Inflammatory macrophage treated with lipopolysaccharide for 4 hours (primary cell): ENCODE results near the gene ABHD14A.

Experiments used
- DNase-seq: peaks from one replicate; pipeline ENCODE4 v3.0.0-alpha.2; 2020

The ABHD14A gene

DNA sequence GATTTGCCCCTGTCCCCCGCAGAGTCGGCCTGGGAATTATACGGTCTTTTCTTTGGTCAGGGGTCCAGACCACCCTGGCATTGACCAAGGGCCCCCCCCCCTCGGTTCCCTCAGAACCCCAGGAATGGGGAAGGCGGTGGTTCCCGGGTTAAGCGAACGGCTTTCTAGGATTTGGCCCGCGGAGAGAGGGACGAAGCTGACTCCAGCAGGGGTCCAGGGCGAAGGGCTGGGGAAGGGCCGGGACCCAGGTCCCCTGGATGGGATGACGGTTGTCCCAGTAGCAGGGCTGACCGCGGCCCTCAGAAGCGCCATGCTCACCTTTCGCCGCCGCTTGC, 33.4 kb upstream of the ABHD14A start:
- DNase-seq, result no peak

DNA sequence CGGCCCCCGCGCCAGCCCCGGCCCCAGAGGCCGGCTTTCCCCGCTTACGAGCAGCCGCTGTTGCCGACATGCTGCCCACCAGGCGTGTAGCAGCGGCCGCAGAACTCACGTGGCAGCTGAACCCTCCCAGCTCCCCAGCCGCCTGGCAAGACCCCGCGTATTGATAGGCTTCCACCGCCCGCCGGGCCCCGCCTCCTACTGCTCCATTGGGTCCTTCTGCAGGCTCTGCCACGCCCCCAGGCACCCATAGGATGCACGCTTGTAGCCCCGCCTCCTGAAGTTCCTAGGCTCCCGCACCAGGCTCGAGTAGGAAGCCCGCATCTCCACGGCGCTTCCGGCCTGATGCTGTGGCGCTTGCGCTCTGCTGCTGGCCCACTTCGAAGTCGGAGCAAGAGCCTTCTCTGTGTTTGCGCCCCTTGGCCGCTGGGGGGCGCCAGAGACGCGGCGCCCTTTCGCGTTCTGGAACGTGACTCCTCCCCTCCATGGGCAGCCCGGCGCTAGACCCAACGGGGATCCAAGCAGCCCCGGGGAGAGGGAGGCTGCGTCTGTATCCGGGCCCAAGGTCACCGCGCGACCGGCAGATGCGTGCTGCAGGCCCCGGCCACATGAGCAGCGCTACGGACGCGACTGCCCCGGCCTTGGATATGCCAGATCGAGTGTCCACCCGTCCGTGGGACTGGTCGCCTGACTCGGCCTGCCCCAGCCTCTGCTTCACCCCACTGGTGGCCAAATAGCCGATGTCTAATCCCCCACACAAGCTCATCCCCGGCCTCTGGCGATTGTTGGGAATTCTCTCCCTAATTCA, 32.9 kb upstream of the ABHD14A start, which contains the start of the genes PARP3 and RRP9:
Gene PARP3 (plus strand): TSS at position 566 of the 805 bp plus-strand sequence. CDS start 993 bp downstream, outside the sequence.
Gene RRP9 (minus strand): TSS at position 107 of the 805 bp plus-strand sequence. CDS start 37 bp downstream, at position 70.
- peak; percentile 100 for DNase-seq

DNA sequence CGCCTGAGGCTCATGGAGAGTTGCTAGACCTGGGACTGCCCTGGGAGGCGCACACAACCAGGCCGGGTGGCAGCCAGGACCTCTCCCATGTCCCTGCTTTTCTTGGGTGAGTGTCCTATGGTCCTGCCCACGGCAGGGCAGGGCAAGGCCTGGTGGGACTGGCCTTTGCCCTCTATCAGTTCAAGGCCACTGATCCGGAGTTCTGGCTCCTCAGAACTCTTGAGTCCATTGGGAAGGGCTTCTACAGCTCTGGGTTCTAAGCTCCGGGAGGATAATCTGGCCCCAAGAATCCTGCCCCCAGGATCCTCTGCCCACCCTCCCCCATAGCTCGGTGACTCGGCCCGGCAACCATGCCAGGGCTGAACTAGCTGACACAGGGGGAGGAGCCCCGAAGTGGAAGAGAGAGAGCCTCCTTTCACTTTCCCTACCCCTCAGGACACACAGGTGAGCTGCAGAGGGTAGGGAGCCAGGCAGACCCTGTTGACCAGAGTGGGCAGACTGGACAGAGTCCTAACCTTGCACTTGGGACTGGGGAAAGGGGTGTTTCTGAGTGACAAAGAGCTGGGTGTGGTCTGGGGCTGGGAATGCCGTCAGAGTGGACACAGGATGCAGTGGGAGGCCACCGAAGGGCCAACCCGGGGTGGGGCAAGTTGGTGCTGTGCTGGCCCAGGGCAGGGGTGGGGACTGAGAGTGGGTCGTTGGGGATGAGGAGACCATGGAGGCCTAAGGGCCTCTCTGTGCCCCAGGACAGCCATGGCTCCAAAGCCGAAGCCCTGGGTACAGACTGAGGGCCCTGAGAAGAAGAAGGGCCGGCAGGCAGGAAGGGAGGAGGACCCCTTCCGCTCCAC, 32.0 kb upstream of the ABHD14A start:
- peak; percentile 62 for DNase-seq

DNA sequence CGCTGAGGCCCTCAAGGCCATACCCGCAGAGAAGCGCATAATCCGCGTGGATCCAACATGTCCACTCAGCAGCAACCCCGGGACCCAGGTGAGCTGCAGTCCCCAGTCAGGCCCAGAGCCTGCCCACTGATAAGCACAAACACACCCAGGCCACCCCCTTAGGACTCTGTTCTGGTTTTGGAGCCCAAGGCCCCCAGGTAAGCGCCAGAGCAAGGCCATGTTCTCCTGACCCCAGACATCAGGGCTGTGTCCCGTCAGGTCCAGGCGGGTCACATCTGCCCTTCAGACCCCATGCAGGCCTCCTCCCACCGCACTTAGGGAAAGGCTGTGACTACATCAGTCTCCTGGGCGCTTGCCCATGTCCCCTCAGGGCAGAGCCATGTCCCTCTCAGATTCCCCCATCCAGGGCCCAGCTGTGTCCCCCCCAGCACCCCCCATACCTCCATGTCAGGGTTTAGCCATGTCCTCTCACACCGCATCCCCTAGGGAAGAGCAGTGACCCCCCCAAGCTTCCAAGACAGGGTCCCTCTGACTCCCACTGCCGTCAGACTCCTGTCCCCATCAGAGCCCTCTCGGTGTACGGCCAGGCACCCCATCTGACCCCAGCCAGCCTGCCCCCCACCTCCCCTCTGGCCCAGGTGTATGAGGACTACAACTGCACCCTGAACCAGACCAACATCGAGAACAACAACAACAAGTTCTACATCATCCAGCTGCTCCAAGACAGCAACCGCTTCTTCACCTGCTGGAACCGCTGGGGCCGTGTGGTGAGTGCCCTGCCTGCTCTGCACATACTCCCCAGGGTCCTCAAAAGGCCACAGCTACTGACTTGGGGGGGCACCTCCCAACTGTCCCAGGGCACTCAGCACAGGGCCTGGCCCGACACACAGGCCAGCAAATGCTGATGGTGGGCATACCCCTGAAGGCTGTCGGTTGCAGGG, 31.1 kb upstream of the ABHD14A start:
- DNase-seq, result no peak

DNA sequence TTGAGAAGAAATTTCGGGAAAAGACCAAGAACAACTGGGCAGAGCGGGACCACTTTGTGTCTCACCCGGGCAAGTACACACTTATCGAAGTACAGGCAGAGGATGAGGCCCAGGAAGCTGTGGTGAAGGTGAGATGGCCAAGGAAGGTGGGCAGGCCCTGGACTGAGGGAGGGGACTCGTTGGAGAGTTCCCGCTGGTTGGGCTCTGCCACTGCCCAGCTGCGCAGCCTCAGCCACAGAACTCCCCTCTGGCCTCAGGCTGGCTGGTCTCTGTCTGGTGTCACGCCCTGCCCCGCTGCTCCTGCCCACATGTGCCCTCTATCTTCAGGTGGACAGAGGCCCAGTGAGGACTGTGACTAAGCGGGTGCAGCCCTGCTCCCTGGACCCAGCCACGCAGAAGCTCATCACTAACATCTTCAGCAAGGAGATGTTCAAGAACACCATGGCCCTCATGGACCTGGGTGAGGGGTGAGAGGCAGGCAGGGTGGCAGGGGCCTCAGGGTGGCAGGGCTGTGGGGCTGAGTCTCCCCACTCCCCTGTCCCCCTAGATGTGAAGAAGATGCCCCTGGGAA, 30.3 kb upstream of the ABHD14A start:
- DNase-seq, result no peak

DNA sequence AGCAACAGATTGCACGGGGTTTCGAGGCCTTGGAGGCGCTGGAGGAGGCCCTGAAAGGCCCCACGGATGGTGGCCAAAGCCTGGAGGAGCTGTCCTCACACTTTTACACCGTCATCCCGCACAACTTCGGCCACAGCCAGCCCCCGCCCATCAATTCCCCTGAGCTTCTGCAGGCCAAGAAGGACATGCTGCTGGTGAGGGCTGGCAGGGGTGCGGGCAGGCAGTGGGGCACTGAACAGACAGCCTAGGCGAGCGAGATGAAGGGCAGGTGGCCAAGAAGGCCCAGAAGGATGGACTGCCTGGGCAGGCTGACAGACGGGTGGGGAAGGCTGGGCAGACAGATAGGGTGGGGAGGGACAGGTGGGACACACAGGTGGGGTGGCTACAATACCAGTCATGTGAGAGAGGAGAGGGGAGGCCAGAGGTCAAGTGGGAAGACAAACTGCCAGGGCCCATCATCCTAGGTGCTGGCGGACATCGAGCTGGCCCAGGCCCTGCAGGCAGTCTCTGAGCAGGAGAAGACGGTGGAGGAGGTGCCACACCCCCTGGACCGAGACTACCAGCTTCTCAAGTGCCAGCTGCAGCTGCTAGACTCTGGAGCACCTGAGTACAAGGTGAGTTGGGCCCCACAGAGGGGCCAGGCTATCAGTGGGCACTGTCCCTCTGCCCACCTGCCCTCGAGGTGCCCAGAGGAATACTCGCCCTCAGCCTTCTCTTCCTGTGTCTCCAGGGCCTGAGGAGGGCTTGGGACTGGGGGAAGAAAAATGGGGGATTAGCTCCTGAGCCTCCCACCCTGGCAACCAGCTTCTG, 29.6 kb upstream of the ABHD14A start:
- no peak for DNase-seq

DNA sequence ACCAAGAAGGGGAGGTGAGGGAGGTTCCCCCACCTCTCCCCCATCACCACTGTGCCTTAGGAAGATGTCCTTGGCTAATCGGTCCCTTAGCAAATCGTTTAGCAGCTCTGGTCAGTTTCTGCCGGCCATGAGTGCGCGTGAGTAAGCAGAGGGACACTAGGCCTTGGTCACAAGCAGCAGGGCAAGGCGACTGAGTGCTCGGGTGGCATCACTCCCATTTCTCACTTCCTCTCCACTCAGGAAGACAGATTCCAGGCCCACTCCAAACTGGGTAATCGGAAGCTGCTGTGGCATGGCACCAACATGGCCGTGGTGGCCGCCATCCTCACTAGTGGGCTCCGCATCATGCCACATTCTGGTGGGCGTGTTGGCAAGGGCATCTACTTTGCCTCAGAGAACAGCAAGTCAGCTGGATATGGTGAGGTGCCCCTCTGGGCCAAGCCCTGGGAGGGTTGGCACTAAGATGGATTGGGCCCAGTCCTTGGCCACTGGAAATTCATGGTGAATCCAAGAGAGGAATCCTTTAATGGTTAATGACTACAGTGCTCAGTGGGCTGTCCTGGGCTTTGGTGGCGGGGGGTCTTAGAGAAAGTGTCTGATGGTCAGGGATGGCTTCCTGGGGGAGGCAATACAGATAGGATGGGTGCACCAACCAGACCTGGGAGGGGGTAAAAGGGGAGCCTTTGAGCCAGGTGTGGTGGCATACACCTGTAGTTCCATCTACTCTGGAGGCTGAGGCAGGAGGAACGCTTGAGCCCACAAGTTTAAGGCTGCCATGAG, 28.7 kb upstream of the ABHD14A start:
- DNase-seq, result no peak

DNA sequence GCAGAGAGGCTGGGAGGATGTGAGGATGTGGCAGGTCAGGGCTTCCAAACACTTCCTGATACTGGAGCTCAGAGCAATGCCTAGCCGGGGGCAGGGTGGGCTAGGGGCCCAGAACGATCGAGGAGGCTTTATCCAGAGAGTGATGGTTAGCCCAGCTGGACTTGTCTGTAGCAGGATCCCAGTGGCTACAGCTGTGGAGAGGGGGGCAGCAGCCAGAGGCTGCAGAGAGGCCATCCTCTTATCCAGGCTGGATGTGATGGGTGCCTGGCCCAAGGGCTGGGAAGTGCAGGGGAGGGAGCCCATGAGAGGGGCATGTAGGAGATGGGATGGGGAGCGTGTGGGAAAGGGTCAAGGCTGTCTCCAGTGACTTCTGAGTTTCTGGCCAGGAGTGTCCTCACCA, 28.1 kb upstream of the ABHD14A start:
- no peak for DNase-seq

DNA sequence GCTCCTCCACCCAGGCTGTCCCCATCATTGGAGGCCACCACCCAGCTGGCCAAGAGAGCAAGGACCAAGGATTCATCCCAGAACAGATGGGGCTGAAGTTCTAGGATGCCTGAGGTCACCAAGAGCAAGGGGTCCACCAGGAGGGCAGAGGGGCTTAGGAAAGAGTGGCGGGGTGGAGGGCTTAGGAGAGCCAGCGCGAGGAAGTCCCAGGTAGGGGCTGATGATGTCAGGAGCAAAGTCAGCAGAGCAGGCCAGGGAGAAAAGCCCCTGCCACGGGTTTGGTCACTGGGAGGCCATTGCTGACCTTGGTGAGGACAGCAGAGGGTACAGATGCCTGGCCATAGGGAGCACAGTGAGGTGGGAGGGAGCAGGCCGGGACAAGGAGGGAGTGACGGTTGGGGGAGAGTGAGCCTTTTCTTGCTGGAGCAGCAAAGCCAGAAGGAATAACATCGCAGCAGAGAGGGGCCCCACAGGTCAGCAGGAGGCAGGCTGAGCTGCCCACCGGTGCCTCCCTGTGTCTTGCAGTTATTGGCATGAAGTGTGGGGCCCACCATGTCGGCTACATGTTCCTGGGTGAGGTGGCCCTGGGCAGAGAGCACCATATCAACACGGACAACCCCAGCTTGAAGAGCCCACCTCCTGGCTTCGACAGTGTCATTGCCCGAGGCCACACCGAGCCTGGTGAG, 27.5 kb upstream of the ABHD14A start:
- no peak for DNase-seq

DNA sequence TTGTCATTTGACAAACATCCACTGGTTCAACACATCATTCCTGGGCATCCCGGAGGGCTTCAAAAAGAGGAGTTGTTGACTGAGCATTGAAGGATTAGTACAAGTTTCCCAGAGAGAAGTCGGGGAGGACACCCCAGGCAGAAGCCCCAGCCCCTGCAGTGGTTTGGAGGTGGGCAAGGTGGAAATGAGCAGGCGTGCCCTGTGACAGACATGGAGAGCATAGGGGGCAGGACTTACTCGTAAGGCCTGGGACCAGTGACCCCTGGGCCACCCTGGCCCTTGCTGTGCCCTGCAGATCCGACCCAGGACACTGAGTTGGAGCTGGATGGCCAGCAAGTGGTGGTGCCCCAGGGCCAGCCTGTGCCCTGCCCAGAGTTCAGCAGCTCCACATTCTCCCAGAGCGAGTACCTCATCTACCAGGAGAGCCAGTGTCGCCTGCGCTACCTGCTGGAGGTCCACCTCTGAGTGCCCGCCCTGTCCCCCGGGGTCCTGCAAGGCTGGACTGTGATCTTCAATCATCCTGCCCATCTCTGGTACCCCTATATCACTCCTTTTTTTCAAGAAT, 26.8 kb upstream of the ABHD14A start:
- DNase-seq, result no peak

DNA sequence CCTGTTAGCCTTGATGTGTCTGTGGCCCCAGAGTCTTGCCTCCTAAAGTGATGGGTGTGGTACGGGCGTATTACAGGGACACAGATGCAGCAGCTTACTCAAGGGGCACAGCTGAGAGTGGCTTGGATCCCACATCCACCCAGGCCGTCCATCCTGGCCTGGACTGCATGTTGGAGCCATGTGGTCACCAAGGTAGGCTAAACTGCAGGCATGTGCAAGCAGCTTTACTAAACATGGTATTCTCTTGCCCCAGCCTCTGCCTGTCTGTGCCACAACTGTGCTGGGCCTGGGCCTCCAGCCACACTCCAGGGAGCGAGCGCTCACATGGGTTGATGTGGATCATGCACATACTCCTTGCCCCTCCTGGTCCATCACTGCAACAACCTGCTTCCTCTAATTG, 25.7 kb upstream of the ABHD14A start:
- no peak for DNase-seq

DNA sequence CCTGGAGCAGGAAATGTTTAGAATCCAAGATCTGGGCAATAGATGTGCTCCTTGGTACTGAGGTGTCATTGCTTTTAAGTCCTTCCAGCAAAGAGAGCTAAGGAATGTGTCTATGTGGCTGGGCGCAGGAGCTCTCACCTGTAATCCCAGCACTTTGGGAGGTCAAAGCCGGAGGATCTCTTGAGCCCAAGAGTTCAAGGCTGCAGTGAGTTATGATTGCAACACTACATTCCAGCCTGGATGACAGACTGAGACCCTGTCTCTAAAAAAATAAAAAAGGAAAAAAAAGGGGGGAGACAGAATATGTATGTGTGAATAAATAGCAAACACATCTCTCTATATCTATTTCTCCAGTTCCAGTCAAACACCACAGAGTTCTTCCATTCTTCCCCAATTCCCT, 24.0 kb upstream of the ABHD14A start:
- DNase-seq, result no peak

DNA sequence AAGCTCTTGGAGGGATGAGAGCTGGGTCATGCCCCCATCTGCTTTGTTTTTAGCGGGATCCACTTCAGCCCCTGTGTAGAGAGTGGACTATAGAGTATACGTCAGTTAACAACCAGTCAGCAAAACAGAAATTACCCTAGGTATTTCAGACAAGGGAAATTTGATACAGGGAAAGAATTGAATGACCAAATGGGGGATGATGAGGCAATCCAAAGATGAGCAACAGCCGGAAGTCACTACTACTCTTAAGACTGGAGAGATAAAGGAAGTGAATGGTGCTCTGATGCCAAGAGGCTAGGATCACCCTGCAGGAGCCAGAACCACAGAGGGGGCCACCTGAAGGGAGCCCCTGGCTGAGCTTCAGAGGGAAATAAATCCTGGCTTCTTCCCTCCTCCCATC, 21.4 kb upstream of the ABHD14A start:
- peak; percentile 87 for DNase-seq

DNA sequence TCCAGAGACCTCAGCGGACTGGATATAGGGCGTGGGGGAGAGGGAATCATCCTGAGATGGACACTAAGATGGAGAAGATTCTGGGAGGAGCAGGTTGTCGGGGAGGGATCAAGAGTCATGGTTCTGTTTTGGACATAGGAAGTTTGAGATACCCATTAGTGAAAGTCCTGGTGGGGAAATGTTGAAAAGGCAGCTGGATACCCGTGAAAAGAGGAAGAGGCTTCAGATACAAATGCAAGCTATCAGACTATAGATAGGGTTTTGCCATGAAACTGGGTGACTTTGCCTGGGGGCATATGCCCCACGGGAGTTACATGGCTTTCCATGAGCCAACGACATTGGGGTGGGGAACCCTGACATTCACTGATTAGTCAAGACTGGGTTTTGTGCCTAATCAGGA, 20.8 kb upstream of the ABHD14A start:
- peak; percentile 45 for DNase-seq

DNA sequence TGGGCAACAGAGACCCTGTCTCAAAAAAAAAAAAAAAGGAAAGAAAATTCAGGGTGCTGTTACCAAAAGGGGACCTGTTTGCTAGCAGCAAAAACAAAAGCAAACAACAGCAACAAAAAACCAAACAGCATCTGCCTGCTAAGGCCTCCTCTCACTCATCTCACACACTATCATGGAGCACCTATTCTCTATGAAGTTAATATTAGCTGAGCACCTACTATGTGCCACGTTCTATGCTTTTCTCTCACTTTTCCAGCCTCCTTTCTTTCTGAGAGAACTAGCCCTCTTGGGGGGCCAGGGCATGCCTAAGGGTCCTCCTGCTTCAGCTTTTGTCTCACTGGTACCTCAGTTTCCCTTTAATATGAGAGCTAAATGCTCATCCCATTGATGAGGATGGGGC, 20.2 kb upstream of the ABHD14A start:
- no peak for DNase-seq

DNA sequence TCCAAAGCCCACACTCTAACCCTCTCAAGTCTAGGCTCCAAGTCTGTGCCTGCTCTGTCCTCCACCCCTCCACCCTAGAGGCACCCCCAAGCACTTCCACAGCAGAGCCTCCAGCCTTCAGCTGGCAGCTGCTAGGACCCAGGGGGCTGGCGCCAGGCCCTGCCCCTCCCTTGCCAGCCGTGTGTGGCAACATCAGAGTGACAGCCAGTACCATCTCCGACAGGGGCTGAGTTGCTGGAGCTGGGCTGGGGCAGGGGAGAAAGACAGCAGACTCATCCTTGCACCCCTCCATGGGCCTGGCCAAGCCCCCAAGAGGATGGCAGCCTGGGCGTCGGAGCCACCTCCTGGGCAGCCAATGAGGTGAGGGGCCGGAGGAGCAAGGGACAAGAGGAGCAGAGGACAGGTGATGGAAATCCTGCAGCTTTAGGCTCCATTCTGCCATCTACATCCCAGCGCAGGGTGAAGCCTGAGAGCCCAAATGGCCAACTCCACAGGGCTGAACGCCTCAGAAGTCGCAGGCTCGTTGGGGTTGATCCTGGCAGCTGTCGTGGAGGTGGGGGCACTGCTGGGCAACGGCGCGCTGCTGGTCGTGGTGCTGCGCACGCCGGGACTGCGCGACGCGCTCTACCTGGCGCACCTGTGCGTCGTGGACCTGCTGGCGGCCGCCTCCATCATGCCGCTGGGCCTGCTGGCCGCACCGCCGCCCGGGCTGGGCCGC, 19.5 kb upstream of the ABHD14A start, which contains the start of gene GPR62:
Gene GPR62 (plus strand): TSS at position 207 of the 718 bp plus-strand sequence. CDS start 272 bp downstream, at position 479.
- DNase-seq, result no peak

DNA sequence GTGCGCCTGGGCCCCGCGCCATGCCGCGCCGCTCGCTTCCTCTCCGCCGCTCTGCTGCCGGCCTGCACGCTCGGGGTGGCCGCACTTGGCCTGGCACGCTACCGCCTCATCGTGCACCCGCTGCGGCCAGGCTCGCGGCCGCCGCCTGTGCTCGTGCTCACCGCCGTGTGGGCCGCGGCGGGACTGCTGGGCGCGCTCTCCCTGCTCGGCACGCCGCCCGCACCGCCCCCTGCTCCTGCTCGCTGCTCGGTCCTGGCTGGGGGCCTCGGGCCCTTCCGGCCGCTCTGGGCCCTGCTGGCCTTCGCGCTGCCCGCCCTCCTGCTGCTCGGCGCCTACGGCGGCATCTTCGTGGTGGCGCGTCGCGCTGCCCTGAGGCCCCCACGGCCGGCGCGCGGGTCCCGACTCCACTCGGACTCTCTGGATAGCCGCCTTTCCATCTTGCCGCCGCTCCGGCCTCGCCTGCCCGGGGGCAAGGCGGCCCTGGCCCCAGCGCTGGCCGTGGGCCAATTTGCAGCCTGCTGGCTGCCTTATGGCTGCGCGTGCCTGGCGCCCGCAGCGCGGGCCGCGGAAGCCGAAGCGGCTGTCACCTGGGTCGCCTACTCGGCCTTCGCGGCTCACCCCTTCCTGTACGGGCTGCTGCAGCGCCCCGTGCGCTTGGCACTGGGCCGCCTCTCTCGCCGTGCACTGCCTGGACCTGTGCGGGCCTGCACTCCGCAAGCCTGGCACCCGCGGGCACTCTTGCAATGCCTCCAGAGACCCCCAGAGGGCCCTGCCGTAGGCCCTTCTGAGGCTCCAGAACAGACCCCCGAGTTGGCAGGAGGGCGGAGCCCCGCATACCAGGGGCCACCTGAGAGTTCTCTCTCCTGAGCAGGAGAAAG, 18.7 kb upstream of the ABHD14A start:
- no peak for DNase-seq
